GM03348 (cell line): ENCODE data around the gene IRS4.

ENCODE experiments used
- DNase-seq: peaks from one replicate; pipeline ENCODE4 v3.0.0; 2012; ENCODE audit warnings: low spot score

Gene IRS4

DNA sequence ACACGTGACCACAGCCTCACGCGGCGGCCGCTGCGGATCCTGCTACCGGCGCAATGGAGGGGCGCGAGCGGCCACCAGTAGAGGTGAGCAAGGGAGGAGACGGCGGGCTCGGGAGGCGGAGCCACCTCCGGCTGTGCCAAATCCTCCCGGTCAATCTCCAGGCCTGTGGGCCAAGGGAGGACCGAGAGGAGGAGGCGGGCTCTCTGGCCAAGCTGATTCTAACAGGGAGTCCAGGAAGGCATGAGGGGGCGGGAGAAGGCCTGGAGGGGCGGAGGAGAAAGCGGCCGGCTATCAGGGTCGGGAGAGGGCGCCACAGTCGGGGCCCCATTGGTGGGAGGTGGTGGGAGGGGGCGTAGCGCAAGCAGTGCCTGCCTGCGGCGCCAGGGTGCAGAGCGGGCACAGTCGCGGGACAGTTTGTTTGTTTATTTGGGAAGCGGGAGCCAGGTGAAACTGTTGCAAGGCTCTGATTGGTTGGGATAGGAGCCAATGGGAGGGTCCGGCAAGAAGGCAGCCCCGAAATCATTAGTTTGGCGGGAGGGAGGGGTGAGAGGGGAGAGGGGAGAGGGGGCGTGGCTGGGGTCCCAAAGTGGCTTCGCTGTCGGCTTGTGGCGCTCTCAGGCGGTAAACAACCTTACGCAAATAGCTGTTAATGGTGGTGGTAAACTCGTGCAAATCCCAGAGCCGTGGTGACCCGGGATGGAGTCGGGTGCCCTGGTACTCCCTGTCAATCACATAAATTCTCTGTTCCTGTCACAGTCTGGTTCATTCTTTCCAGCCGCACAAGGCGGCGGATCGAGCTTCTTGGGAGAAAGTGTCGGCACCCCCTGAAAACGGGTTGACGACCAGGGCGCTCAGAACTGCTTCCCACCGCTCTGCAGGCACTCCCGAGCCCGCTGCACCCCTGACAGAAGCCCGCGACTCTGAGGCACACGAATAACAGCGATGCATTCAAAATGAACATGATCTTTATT is at the start of gene IRS4:
Gene IRS4 (minus strand): TSS at position 55 of the 971 bp plus-strand sequence.
- no peak for DNase-seq

- DNase-seq: no peak
These were observed 36.2 kb upstream of the IRS4 start for GRCh38 chrX:108772549-108772948.

DNA sequence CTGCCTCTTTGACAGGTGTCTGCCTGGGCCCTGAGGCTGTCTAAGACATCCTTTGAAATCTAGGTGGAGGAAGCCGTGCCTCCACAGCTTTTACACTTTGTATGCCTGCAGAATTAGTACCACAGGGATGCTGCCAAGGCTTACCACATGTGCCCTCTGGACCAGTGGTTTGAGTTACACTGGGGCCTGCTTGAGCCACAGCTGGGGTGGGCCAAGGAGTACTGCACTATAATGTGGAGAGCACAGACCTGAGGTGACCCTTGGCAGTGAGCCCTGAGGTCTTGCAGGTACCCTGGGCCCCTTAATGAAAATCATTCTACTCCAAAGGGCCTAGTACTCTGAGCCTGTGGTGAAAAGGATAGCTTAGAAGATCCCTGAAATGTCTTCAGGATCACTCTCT is 27.2 kb upstream of the IRS4 start:
- DNase-seq: no peak

- no peak for DNase-seq
These were observed 4.0 kb upstream of the IRS4 start for GRCh38 chrX:108740299-108740774.

DNA sequence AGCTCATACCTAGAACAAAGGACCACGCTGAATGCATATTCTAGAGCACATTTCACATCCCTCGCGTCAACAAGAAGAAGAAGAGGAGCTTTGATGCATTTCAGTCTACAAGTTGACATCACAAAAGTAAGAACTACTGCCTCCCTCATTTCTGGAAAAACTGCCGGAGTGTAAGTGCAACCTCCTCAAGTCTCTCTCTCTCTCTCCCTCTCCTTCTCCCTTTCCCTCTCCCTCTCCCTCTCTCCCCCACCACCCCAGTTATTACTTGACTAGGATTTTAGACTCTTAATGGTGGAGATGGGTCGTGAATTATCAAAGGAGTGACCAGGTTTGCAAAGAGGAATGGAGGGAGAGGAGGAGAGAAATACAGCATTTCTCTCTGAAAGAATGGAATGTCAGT is 1.4 kb upstream of the IRS4 start:
- no peak for DNase-seq

GRCh38 chrX:108735679-108736508 is 469 bp downstream of the IRS4 start:
- DNase-seq: peak; percentile 9

- DNase-seq: no peak
These were observed 1.2 kb downstream of the IRS4 start for GRCh38 chrX:108735091-108735678.

- no peak for DNase-seq
These were observed 1.9 kb downstream of the IRS4 start for GRCh38 chrX:108734426-108734825.

DNA sequence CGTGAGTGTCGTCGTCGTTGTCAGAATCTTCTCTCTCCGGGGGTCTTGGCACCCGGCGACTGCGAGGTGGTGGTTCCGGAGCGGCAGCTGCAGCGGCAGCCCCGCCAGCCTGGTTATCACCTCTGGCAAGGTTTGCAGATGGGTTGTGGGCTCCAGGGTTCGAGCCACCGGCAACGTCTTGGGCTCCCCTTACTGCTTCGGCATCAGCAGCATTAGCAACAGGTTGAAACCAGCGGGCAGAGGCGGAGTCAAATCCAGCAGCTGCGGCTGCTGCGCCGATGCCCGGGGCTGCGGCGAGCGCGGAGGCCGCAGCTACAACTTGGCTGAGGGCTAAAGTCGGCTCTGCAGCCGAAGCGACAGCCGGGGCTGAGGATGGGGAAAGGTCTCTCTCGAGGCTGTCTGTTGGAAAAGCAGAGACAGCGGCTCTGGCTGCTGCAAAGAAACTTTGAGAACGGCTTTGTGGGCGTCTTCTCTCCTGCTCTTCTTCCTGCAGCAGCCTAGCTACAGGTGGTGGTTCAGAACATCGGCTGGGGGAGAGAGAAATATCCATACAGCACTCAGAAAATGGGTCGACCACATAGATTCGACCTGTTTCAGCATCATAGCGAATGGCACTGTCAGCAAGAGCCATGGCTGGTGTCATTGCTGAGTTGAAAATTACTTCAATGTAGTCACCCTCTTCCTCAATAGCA is 3.6 kb downstream of the IRS4 start:
- no peak for DNase-seq

DNA sequence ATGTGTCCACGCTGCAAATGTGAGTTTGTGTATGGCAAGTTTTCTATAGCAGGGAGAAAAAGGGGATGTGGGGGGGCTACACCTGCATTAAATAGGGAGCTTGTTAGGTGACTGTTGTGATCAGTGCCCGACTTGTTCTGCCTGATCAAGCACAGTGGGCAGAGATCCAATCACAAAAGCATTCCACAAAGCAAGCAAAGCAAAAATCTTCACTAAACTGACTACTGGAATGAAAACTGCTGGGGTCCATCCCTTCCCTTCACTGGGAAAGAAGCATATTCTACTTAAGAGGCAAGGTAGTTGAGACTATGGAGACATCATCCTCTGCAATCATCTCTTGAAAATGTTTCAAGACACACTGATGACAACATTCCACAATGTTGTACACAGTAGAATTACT is 5.2 kb downstream of the IRS4 start:
- DNase-seq: no peak

DNA sequence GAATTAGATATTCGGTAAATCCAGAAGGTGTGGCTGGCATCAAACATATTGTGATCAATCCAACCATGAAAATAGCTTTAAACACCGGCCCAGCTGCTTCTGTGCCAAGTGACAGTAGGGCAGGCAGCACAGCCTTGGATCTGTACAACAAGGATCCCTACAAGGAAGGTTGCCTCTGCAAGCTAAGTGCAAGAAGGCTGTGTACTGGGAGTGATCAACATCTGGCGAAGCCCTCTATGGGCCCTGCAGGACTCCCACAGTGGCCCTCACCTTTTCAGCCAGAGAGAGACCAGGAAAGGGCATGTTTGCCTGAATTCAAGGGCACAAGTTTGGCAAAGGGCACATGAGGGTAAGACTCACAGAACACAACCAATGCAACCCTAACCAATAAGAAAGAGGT is 9.6 kb downstream of the IRS4 start:
- no peak for DNase-seq

DNA sequence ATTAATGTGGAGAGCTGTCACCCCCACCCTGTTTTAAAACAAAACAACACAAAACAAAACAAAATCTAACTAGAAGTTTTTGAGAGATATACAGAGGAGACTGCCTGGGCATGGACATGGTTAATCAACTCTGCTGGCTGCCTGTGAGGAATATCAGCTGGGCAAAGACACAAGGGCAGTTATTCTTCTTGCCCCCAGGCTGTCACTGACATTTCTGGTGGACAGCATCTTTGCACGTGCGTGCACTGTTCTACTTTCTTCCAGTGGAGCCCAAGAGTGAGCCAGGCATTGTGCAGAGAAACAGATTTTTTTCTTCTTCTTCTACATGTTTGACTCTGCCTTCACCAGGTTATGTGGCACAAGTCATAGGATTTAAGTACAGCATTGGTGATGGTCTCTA is 13.8 kb downstream of the IRS4 start:
- no peak for DNase-seq

- DNase-seq: no peak
These were observed 23.5 kb downstream of the IRS4 start for GRCh38 chrX:108712886-108713285.

- no peak for DNase-seq
These were observed 31.5 kb downstream of the IRS4 start for GRCh38 chrX:108704839-108705238.

DNA sequence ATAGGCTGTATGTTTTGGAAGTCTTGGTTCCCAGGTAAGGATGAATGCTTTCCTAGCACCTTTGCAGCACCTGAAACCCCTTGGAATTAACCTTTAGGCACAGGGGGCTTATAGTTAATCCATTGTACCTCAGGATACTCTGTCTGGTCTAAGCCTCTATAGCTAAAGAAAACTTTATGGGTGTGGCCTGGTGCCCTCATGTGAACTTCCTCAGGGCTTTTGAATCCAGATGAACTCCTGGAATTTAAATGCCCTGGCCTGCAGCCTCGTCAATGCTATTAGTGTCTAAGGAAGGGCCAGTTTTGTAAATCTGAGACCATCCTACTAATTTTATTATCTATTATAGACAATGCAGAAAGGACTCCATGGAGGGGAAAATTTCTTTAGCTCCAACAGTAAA is 33.8 kb downstream of the IRS4 start:
- no peak for DNase-seq

DNA sequence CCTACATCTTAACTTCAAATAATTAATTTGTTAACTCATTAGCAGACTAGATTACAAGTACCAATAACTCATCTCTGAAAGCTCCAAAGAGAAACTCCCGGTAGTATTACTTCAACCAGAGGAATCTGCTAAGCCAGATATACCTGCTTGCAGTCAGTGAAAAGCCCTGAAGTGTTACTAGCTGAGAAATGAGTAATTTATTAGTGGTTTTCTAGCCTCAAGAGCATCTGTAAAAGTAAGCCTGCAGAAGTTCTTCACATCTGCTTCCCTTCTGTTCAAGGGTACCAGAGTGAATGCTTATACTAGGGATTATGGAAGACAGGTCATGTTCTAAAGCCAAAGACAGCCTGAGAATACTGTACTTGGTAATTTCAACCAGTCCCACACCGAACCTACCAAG is 34.7 kb downstream of the IRS4 start:
- no peak for DNase-seq

DNA sequence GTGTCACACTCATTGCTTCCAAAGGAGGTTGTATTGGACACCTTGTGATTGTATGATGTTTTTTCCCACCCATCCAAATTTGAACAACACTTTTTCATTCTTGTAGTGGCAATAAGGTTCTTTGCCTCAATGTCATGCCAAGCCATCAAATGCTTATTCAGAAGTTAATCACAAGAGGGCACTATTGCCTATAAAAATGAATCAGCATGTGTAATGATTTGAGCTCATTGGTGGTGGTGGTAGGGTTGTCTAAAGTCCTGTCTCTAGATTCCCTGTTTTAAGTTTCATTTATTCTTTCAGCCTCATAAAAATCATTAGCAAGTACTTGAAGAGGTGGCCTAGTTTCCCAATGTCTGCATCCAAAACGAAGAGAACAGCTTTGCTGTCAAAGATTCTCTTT is 37.0 kb downstream of the IRS4 start:
- peak; percentile 5 for DNase-seq

DNA sequence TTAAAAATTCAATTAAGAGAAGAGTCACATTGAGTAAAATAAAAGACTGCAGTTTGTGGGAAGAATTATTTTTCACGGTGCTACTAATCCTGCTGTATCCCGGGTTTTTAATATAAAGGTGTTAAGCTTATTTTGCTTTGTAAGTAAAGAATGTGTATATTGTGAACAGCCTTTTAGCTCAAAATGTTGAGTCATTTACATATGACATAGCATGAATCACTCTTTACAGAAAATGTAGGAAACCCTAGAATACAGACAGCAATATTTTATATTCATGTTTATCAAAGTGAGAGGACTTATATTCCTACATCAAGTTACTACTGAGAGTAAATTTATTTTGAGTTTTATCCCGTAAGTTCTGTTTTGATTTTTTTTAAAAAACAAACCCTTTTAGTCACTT is 39.7 kb downstream of the IRS4 start:
- no peak for DNase-seq
